HK-2 (cell line): Measurements from ENCODE around the gene CACNA2D4.

Experiments used
- DNase-seq: peaks from one replicate; pipeline ENCODE4 v3.0.0-alpha.2; 2018; ENCODE audit not compliant: unreplicated experiment

The CACNA2D4 gene

GRCh38 chr12:1886396-1887008 lies 31.9 kb downstream of the CACNA2D4 start:
- no peak for DNase-seq

GRCh38 chr12:1885599-1886245 lies 32.7 kb downstream of the CACNA2D4 start:
- DNase-seq, result no peak

DNA sequence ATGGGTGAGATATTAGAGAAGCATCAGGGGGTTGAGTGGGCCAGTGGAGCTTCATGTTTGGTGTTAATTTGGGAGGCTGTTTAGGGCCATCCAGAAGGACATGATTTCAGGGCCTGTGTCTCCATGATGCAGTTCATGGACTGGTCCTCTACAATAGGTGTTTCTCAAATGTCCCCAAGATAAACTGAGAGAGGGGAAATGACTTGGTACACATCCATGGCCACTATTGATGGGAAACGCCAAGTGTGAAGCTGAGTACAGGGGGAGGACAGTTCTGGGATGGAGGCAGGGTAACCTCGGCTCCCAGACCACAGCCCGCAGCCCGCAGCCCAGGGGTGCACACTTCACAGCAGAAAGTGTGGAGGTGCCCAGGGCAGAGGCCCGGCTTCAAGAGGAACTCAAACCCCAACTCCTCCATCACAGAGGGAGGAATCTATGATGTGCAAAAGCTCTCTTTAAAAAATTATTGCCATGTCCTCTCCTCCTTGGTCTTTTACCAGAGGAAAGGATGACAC lies 33.3 kb downstream of the CACNA2D4 start:
- DNase-seq, result no peak

DNA sequence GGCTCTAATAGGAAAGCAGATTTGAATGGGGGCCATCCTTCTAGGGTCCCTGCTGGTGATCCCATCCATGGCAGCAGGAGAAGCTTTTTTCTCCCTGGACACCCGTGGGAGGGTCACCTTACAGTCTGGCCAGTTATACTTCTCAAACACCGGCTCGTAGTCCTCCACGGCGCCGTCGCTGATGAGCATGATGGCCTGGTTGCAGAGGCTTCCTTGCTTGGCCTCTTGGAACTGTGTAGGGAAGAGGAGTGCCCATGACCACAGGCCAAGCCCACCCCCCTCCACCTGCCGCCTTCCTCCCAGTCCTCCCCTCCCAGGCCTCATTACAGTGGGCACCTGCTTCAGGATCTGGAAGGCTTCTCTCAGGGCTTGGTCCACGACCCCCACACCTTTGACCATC lies 33.8 kb downstream of the CACNA2D4 start:
- DNase-seq, result no peak

- DNase-seq, result no peak
Measured at GRCh38 chr12:1883513-1883912, 34.9 kb downstream of the CACNA2D4 start.

GRCh38 chr12:1882850-1883470 lies 35.5 kb downstream of the CACNA2D4 start:
- DNase-seq, result no peak

- no peak for DNase-seq
Measured at GRCh38 chr12:1882405-1882804, 36.0 kb downstream of the CACNA2D4 start.

GRCh38 chr12:1881936-1882335 lies 36.5 kb downstream of the CACNA2D4 start:
- DNase-seq, result no peak

- no peak for DNase-seq
Measured at GRCh38 chr12:1881301-1881700, 37.2 kb downstream of the CACNA2D4 start.

DNA sequence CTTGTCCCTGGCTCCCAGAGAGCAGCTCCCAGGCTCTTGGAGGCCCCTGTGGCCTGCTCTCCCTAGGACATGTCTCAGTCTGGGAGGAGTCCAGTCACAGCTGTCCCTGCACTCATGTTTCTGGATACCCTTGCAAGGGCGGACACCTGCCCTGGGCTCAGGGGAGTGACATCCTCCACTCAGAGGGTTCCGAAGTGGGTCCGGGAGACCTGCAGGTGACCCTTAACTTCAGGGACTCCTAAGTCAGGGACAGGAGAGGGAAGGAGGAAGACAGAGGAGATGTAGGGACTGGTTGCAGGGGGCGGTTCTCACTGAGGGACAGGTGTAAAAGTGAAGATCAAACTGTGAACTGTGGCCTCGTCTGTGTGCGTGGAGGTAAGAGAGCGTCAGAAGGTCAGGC lies 37.6 kb downstream of the CACNA2D4 start:
- no peak for DNase-seq

DNA sequence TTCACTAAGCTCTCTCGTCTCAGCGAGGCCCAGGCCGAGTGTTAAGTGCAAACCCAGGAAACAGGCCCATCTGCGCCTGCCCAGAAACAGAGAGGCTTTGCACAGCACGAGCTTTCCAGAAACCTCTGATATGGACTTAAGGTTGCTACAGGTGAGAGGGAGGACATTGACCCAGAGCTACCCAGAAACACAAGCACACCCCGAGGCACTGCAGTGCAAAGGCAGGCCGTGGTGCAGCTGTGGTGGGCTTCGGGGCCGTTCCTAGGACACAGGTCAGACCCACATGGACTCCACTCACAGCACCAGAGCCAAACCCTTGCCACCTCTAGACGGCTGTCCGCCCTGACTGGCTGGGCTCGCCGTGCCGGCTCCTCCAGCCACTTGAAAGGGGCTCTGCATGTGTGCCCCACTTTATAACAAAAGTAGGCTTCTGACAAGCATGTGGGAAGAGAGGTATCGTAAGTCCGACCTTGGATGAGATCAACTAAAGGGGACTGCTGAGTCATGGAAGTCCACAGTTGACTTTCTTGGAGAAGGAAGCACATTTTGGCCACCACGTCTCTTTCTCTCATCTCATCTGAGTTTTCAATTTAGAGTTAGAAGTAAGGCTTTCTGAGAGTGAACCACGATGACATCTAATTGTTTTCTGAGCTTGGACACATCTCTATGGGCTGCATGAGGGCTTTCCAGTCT lies 38.2 kb downstream of the CACNA2D4 start:
- DNase-seq, result no peak

GRCh38 chr12:1879633-1880032 lies 38.8 kb downstream of the CACNA2D4 start:
- DNase-seq, result no peak

DNA sequence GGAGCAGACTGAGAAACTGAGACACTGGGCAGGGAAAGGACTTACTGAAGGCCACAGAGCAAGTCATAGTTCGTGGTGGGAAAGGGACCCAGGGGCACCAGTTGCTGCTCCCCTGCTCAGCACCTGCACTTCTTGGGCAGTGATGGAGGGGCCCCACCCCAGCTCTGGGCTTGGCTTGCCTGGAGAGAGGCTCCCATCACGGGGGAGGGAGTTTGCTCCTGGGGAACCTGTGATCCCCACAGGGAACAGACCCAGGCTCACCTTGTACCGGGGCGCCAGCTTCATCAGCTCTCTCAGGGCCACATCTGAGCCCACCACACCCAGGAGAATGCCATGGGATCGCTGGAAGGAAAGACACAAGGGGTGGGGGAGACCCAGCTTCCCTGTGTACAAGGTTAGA lies 39.8 kb downstream of the CACNA2D4 start:
- no peak for DNase-seq

- DNase-seq, result no peak
Measured at GRCh38 chr12:1878214-1878613, 40.2 kb downstream of the CACNA2D4 start.

DNA sequence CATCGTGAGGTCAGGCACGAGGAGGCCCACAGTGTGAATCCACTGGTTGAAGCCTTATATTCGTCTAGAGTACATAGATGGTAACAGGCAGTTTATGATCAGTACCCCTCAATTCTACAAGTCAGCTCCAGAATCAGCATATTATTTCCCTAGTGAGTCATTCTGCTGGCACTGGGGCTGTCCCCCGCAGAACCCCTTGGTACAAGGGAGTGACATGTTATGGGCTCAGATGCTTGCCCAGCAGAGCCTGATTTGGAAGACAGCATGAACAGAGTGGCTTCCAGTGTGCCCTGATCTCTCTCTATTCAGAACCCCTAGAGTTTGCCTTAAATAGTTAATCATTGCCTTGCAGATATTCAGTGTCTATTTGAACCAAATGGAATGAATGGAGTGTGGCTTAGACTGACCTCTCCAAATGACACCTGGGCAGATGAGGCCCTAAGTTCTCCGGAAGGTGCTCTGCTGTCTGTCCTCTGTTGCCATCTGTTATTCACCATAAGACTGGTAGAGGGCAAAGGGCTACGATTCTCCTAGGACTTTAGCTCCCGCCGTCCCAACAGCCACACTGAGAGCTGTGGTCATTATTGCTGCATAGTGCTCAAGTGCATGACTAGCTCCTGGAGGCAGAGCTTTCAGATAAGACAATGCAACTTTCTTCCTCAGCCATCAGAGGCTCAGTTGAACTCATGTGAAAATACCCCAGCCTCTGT lies 41.1 kb downstream of the CACNA2D4 start:
- DNase-seq, result no peak

GRCh38 chr12:1876086-1876485 lies 42.4 kb downstream of the CACNA2D4 start:
- DNase-seq, result no peak

DNA sequence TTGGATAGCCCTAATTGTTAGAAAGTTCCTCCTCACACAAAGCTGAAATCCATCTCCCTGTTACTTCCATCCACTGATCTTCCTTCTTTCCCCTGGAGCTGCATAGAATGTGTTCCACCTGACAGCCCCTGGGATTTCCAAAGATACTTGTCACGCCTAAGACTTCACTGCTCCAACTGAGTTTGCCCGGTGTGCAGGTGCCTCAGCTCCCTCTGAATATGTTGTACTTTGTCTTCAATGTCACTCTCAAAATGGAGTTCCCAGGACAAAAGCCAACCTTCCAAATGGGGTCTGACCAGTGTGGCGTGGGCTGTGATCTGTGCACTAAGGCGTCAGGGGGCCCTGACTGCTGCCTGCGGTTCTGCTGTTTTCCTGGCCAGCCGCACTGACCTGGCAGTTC lies 42.8 kb downstream of the CACNA2D4 start:
- no peak for DNase-seq

DNA sequence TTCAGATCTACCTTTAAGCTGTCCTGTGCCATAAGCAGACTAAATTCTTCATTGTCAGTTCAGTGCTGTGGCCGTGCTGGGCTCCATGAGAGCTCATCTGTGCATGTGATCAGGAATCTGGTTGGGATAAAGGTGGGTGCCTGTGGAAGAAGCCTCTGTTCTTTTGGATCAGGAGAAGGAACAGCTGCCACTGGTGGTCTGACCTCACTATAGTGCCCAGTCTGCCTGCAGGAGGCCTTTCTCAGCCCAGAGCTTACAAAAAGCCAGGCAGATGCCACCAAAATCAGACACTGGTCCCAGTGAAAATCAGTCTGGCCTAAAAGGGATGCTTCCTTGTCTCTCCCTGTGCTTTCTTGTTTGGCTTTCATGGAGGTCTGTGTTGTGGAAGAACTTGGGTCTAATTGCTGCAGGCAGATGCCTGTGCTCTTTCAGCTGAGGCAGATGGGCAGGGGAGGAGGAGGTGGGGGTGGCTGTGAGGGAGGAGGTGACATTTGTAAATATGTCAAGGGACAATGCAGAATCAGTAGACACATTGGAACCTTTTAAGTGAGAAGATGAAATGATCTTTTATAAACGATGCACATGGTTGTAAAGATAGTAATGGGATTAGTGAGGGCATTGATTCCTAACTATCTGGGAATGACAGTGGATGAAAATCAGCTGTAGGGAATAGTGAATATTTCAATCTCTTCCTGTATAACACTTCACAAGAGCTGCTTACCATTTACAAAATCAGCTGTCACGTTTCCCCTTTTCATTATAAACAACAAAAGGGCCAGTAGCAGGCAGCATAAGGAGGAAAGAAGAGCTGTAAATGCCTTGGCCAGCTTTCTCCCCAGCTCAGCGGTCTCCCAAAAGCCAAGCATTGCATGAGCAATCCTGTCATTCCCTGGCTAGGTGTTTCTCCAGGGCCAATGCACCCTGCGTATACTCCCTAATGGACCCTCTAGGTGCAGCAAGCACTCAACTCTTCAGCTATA lies 44.6 kb downstream of the CACNA2D4 start:
- no peak for DNase-seq

DNA sequence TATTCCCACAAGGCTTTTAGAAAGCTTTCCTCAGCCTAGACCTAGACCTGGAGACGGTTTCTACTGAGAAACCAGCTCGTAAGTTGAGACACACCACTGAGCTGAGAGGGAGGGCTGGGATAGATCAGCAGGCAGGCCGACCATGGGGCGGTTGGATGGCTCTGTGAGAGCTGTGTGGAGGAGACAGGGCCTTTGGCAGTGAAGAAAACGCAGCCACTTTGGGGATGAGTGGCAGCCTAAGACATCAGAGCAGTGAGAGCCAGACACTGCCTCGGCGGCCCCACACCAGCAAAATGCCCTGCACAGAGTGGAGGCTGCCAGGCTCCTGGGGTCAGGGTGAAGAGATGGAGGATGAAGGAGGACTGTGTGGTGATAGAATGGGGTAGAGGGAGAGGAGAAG lies 46.0 kb downstream of the CACNA2D4 start:
- no peak for DNase-seq

DNA sequence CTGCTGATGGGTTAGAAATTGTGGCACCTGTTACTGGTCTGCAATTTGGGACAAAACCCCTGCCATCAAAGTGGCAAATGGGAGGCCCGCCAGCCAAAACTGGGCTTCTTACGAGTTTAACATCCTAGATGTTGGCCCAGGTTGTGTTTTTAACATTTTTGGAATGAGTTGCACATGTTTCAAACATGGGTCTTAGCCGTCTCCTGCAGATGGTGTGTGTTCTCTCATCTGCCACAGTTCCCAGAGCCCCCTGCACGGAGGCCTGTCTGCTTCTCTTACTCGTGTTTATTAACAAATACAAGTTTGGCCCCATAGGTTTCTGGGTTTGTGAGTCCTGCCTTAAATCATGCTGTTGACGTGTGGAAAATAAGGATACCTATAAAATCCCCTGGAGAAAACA lies 46.5 kb downstream of the CACNA2D4 start:
- no peak for DNase-seq
